ENCODE data around the gene LRFN2. TPM values are rescaled to one million over a fixed set of nuclear protein-coding genes. Genes with fewer than 3 reads are reported as not detected.

Gene LRFN2
- total and polyA plus RNA-seq, 2 experiments from 2014 or later: 0.29 to 2.5 TPM

DNA sequence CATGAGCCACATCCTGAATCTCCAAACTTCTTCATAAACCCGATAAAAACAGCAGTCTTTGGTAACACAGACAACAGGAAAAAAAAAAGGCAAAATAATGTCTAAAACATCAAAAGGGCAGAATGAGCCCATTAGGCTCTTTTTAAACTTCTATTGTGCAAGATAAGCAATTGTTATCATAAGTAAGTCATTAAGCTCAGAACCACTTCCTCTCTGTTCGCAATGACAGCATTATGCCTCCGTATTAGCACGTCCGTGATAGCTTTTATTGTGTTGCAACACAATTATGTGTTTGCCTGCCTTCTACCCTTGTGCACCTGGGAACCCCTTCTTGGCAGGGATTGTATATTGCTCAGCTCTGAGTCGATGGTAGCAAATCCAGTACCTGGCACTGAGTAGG is 147.1 kb downstream of the LRFN2 start (continued):
- no peak for TF ChIP-seq ZNF462 (CRISPR knock-in tag; IDR thresholded peaks at IDR 0.05)
- no peak for TF ChIP-seq ZNF331 (CRISPR knock-in tag; IDR thresholded peaks at IDR 0.05; ENCODE audit: low read depth)
- no peak for TF ChIP-seq NANOG (IDR thresholded peaks at IDR 0.05; ENCODE audit: borderline replicate concordance)
- TF ChIP-seq CREB1 (CRISPR knock-in tag; IDR thresholded peaks at IDR 0.05; ENCODE audit: low read depth): no peak
- no peak for TF ChIP-seq ZNF114 (CRISPR knock-in tag; IDR thresholded peaks at IDR 0.05)
- no peak for TF ChIP-seq JUNB (IDR thresholded peaks at IDR 0.05; ENCODE audit: unreplicated experiment)
- no peak for TF ChIP-seq STAT1 (IDR thresholded peaks at IDR 0.05; ENCODE audit: unreplicated experiment)
- no peak for TF ChIP-seq POLR2AphosphoS5 (IDR thresholded peaks at IDR 0.05; ENCODE audit: low read depth)
- no peak for TF ChIP-seq EZH2phosphoT487 (IDR thresholded peaks at IDR 0.05; ENCODE audit: unreplicated experiment)
- TF ChIP-seq, protein P1, sequence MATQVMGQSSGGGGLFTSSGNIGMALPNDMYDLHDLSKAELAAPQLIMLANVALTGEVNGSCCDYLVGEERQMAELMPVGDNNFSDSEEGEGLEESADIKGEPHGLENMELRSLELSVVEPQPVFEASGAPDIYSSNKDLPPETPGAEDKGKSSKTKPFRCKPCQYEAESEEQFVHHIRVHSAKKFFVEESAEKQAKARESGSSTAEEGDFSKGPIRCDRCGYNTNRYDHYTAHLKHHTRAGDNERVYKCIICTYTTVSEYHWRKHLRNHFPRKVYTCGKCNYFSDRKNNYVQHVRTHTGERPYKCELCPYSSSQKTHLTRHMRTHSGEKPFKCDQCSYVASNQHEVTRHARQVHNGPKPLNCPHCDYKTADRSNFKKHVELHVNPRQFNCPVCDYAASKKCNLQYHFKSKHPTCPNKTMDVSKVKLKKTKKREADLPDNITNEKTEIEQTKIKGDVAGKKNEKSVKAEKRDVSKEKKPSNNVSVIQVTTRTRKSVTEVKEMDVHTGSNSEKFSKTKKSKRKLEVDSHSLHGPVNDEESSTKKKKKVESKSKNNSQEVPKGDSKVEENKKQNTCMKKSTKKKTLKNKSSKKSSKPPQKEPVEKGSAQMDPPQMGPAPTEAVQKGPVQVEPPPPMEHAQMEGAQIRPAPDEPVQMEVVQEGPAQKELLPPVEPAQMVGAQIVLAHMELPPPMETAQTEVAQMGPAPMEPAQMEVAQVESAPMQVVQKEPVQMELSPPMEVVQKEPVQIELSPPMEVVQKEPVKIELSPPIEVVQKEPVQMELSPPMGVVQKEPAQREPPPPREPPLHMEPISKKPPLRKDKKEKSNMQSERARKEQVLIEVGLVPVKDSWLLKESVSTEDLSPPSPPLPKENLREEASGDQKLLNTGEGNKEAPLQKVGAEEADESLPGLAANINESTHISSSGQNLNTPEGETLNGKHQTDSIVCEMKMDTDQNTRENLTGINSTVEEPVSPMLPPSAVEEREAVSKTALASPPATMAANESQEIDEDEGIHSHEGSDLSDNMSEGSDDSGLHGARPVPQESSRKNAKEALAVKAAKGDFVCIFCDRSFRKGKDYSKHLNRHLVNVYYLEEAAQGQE (IDR thresholded peaks at IDR 0.05; ENCODE audit: unreplicated experiment): no peak
- no peak for TF ChIP-seq EZH2 (IDR thresholded peaks at IDR 0.05; ENCODE audit: low read depth, unreplicated experiment)

Measured in GM23338 (cell line).